PC-3 (cell line): ENCODE measurements around the gene TACSTD2. TPM values are rescaled to one million over a fixed set of nuclear protein-coding genes. Genes with fewer than 3 reads are reported as not detected.

ENCODE experiments used
- ATAC-seq: fragments of 200-7000 bp; cut with Tn5 transposase; 2 replicates; pipeline ENCODE4 v1.9.1; 2020; ENCODE audit warnings: mild to moderate bottlenecking, moderate library complexity
- BruUV-seq: library from RNA; stranded (reverse); fragments of 400-500 nt; replicated peaks from 2 replicates; lab custom pipeline; 2021; lab: Mats Ljungman, UMichigan
- CTCF ChIA-PET: fragments of 300-600 bp; sonication (Branson Sonifier 250); formaldehyde crosslinking; loops from one replicate; lab custom pipeline; 2022; ENCODE audit warnings: antibody characterized with exemption; lab: Charles Lee
- POLR2A ChIA-PET: fragments of 300-600 bp; sonication (Branson Sonifier 250); formaldehyde crosslinking; loops from one replicate; lab custom pipeline; 2022; ENCODE audit warnings: antibody characterized with exemption; ENCODE audit not compliant: unreplicated experiment; lab: Charles Lee
- DNase-seq: peaks from one replicate; pipeline ENCODE4 v3.0.0-alpha.2; 2015
- H2AFZ ChIP-seq: fragments of 300-600 bp; sonication (generic); 2 replicates; pipeline ENCODE4 v1.6.0; 2016; ENCODE audit warnings: antibody characterized with exemption, low read length
- H3F3A ChIP-seq: fragments of 300-600 bp; sonication (generic); one replicate; pipeline ENCODE4 v1.6.0; 2017; ENCODE audit warnings: antibody characterized with exemption, low read length, control low read depth, mild to moderate bottlenecking; ENCODE audit not compliant: unreplicated experiment
- H3K27ac ChIP-seq: fragments of 300-600 bp; sonication (generic); 2 replicates; pipeline ENCODE4 v1.5.1; 2016; ENCODE audit warnings: mild to moderate bottlenecking, low read length
- H3K27me3 ChIP-seq: fragments of 300-600 bp; sonication (generic); 2 replicates; pipeline ENCODE4 v1.6.1; 2016; ENCODE audit warnings: low read length, mixed read lengths
- H3K36me3 ChIP-seq: fragments of 300-600 bp; sonication (generic); 2 replicates; pipeline ENCODE4 v1.6.1; 2016; ENCODE audit warnings: low read depth, mixed run types, low read length, mixed read lengths
- H3K4me1 ChIP-seq: fragments of 300-600 bp; sonication (generic); 2 replicates; pipeline ENCODE4 v1.5.1; 2016; ENCODE audit warnings: low read length; ENCODE audit not compliant: insufficient read depth
- H3K4me2 ChIP-seq: fragments of 300-600 bp; sonication (generic); 2 replicates; pipeline ENCODE4 v1.6.0; 2016; ENCODE audit warnings: low read length
- H3K4me3 ChIP-seq: fragments of 300-600 bp; sonication (generic); 2 replicates; pipeline ENCODE4 v1.5.1; 2016; ENCODE audit warnings: mild to moderate bottlenecking, low read length, mixed read lengths
- H3K79me2 ChIP-seq: fragments of 300-600 bp; sonication (generic); 2 replicates; pipeline ENCODE4 v1.6.1; 2017; ENCODE audit warnings: low read length, mixed read lengths
- H3K9ac ChIP-seq: fragments of 300-600 bp; sonication (generic); 2 replicates; pipeline ENCODE4 v1.6.0; 2016; ENCODE audit warnings: mild to moderate bottlenecking, low read length
- H3K9me2 ChIP-seq: fragments of 300-600 bp; sonication (generic); replicated peaks from 2 replicates; pipeline ENCODE4 v1.6.1; 2016; ENCODE audit warnings: mixed run types, low read length, mixed read lengths
- H3K9me3 ChIP-seq: fragments of 300-600 bp; sonication (generic); 2 replicates; pipeline ENCODE4 v1.6.1; 2016; ENCODE audit warnings: low read length, mixed read lengths
- H4K20me1 ChIP-seq: fragments of 300-600 bp; sonication (generic); 2 replicates; pipeline ENCODE4 v1.6.1; 2016; ENCODE audit warnings: low read length, mixed read lengths
- EZH2 ChIP-seq: fragments of 300-600 bp; sonication (generic); IDR thresholded peaks from one replicate; pipeline ENCODE4 v1.6.1; 2017; ENCODE audit warnings: antibody characterized with exemption, mild to moderate bottlenecking, low read length; ENCODE audit not compliant: unreplicated experiment
- EZH2phosphoT487 ChIP-seq: fragments of 300-600 bp; sonication (generic); IDR thresholded peaks from 2 replicates; pipeline ENCODE4 v1.6.1; 2018; ENCODE audit warnings: mild to moderate bottlenecking, antibody characterized with exemption, low read length, borderline replicate concordance
- intact Hi-C: fragments of 100-400 bp; cut with micrococcal nuclease; formaldehyde crosslinking; loops from 2 replicates; pipeline ENCODE4 v1.9.0; 2023
- total RNA-seq: library from RNA; depleted of rRNA; stranded (reverse); fragments of >200 nt; gene quantifications from 2 replicates; pipeline ENCODE4 v1.2.3, GENCODE V29; 2014
- TF ChIP-seq, protein P1 (sequence below): fragments of 300-600 bp; sonication (generic); conservative IDR thresholded peaks from 2 replicates; pipeline ENCODE4 v1.5.1; 2017; ENCODE audit warnings: antibody characterized with exemption, low read depth, mild to moderate bottlenecking, low read length

Gene TACSTD2
- total RNA-seq, 1 experiment from 2014 or later = 94.2 TPM

DNA sequence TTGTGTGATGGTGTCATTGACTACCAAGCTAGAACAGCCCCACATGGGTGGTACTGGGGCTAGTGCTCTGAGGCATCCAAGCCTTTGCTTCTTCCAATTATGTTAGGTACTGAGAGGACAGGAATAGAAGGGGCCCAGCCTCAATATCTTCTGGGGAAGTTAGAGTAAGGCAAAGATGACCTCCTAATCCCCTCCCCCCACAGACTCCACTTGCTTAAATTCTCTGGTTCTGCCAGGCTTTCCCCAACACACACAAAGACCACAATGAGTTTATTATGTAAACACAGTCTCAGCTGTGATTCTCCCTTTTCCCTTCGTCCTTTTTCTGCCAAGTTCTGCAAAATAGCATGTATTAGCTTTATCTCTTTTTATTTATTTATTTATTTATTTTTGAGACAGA is 3.1 kb upstream of the TACSTD2 start:
- no peak overlapping the region for H2AFZ ChIP-seq
- H3K4me1 ChIP-seq = peaks cover 36% of the 10 kb centered on the region
- peaks cover 65% of the 10 kb centered on the region for H3K79me2 ChIP-seq
- no peaks in the 10 kb centered on the region for H3K9me2 ChIP-seq
- H3K9me3 ChIP-seq = no peaks in the 10 kb centered on the region
- DNase-seq (no peak), ATAC-seq (no peak)
- TF ChIP-seq EZH2 (no peak), EZH2phosphoT487 (no peak)
- TF ChIP-seq, protein P1, sequence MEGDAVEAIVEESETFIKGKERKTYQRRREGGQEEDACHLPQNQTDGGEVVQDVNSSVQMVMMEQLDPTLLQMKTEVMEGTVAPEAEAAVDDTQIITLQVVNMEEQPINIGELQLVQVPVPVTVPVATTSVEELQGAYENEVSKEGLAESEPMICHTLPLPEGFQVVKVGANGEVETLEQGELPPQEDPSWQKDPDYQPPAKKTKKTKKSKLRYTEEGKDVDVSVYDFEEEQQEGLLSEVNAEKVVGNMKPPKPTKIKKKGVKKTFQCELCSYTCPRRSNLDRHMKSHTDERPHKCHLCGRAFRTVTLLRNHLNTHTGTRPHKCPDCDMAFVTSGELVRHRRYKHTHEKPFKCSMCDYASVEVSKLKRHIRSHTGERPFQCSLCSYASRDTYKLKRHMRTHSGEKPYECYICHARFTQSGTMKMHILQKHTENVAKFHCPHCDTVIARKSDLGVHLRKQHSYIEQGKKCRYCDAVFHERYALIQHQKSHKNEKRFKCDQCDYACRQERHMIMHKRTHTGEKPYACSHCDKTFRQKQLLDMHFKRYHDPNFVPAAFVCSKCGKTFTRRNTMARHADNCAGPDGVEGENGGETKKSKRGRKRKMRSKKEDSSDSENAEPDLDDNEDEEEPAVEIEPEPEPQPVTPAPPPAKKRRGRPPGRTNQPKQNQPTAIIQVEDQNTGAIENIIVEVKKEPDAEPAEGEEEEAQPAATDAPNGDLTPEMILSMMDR = no peak
- ChIA-PET CTCF (no interaction called here), POLR2A (no interaction called here)
- BruUV-seq = no TSS peak
- intact Hi-C loops = no loop called here
- no peak overlapping the region for H3K9ac ChIP-seq
- no peak overlapping the region for H3K4me2 ChIP-seq
- H3K36me3 ChIP-seq = no peaks in the 10 kb centered on the region
- peaks cover 15% of the 10 kb centered on the region for H4K20me1 ChIP-seq
- H3K4me3 ChIP-seq = no peak overlapping the region
- peaks cover 5% of the 10 kb centered on the region for H3F3A ChIP-seq
- no peaks in the 10 kb centered on the region for H3K27me3 ChIP-seq
- no peak overlapping the region for H3K27ac ChIP-seq

DNA sequence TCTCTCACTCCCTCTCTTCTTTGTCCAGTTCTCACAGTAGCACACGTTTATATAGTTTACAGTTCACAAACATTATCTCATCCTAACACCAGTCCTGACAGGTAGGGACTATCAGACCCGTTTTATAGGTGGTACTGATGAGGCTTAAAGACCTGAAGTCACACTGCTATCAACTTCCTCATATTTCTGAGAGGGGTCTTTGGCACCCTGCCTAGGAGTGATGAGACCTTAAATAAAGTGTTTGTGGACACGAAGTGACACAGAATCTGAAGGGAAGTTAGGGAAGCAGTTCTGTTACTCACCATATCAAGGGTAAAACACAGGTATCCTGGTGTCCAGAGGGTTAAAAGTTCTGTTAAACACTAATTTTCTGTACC is 590 bp upstream of the TACSTD2 start:
- peak overlapping the region; percentile 88 for H3K27ac ChIP-seq
- intact Hi-C loops = loop anchor here (2.0 kb wide), 2 partner anchors 41 to 75 kb away; no protein-coding TSS in a partner anchor
- no peaks in the 10 kb centered on the region for H3K9me3 ChIP-seq
- no peaks in the 10 kb centered on the region for H3K27me3 ChIP-seq
- peaks cover 82% of the 10 kb centered on the region for H3K79me2 ChIP-seq
- BruUV-seq = TSS peak; percentile 51
- H3K4me2 ChIP-seq = peak overlapping the region; percentile 98
- peak; percentile 29 for DNase-seq
- ChIA-PET CTCF (interaction anchor here (0.6 kb wide), 1 partner anchor 10 kb away, joined by 4 read pairs; no protein-coding TSS in a partner anchor), POLR2A (interaction anchor here (0.6 kb wide), 1 partner anchor 19 kb away, joined by 8 read pairs; no protein-coding TSS in a partner anchor)
- H3K9me2 ChIP-seq = no peaks in the 10 kb centered on the region
- H3F3A ChIP-seq = no peaks in the 10 kb centered on the region
- peak overlapping the region; percentile 100 for H3K4me3 ChIP-seq
- no peak; the same call in 1 of the 2 replicates for ATAC-seq
- TF ChIP-seq, protein P1 = no peak
- TF ChIP-seq EZH2 (no peak), EZH2phosphoT487 (no peak)
- H3K9ac ChIP-seq = peak overlapping the region; percentile 89
- no peaks in the 10 kb centered on the region for H3K36me3 ChIP-seq
- H4K20me1 ChIP-seq = peaks cover 32% of the 10 kb centered on the region
- peaks cover 33% of the 10 kb centered on the region for H3K4me1 ChIP-seq
- peak overlapping the region; percentile 56 for H2AFZ ChIP-seq

DNA sequence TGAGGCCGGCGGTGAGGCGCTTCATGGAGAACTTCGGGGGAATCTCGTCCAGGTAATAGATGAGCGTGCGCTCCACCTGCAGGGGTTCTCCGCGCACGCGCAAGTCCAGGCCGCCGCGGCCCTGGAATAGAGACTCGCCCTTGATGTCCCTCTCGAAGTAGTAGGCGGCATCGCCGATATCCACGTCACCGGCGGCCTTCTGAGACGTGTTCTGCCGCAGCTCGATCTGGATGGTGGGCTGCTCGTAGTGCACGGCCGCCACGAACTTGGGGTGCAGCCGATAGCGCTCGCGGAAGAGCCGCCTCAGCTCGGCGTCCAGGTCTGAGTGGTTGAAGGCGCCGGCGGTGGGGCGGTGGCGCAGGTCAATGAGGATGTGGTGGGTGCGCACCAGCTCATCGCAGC is 726 bp downstream of the TACSTD2 start:
- BruUV-seq = TSS peak; percentile 45
- intact Hi-C loops = loop anchor here (2.0 kb wide), 2 partner anchors 42 to 76 kb away; no protein-coding TSS in a partner anchor
- Histone ChIP-seq H3F3A (no peaks in the 10 kb centered on the region), H3K79me2 (peaks cover 74% of the 10 kb centered on the region), H3K9ac (peak overlapping the region; percentile 89), H3K27ac (peak overlapping the region; percentile 88), H3K9me3 (no peaks in the 10 kb centered on the region), H3K4me3 (peak overlapping the region; percentile 100), H3K27me3 (no peaks in the 10 kb centered on the region), H4K20me1 (peaks cover 32% of the 10 kb centered on the region), H3K4me2 (peak overlapping the region; percentile 98), H2AFZ (peak overlapping the region; percentile 56), H3K9me2 (no peaks in the 10 kb centered on the region), H3K36me3 (no peaks in the 10 kb centered on the region), H3K4me1 (peaks cover 33% of the 10 kb centered on the region)
- ChIA-PET CTCF (interaction anchor here (1.0 kb wide), 1 partner anchor 76 kb away, joined by 3 read pairs; no protein-coding TSS in a partner anchor), POLR2A (no interaction called here)
- DNase-seq (peak; percentile 58), ATAC-seq (peak; percentile 40)
- no peak for TF ChIP-seq EZH2phosphoT487
- TF ChIP-seq, protein P1 = no peak
- no peak for TF ChIP-seq EZH2
